GM12873 (cell line): ENCODE results near the gene YPEL5.

Source experiments
- TF ChIP-seq, protein P1 (sequence below): IDR thresholded peaks from 2 replicates; pipeline ENCODE4 v1.5.1; 2012; ENCODE audit warnings: low read depth, mild to moderate bottlenecking, moderate library complexity, low read length, control low read depth; ENCODE audit not compliant: insufficient read depth; ENCODE audit errors: missing control alignments

Gene YPEL5

GRCh38 chr2:30179536-30179935, 32.7 kb downstream of the YPEL5 start:
- TF ChIP-seq, protein P1, sequence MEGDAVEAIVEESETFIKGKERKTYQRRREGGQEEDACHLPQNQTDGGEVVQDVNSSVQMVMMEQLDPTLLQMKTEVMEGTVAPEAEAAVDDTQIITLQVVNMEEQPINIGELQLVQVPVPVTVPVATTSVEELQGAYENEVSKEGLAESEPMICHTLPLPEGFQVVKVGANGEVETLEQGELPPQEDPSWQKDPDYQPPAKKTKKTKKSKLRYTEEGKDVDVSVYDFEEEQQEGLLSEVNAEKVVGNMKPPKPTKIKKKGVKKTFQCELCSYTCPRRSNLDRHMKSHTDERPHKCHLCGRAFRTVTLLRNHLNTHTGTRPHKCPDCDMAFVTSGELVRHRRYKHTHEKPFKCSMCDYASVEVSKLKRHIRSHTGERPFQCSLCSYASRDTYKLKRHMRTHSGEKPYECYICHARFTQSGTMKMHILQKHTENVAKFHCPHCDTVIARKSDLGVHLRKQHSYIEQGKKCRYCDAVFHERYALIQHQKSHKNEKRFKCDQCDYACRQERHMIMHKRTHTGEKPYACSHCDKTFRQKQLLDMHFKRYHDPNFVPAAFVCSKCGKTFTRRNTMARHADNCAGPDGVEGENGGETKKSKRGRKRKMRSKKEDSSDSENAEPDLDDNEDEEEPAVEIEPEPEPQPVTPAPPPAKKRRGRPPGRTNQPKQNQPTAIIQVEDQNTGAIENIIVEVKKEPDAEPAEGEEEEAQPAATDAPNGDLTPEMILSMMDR = no peak

DNA sequence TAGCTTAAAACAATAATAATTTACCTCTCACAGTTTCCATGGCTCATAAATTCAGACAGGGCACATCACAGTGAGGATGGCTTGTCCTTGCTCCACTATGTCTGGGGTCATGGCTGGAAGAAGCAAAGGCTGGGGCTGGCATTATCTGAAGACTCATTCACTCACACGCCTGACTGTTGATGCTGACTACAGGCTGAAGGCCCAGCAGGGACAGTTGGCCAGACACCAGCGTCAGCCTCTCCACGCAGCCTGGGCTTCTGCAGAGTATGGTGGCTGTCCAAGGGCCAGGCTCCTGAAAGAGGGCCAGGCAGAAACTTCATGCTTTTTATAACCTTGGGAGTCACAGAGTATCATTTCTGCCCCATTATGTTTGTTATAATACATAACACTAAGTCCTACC, 33.4 kb downstream of the YPEL5 start:
- TF ChIP-seq, protein P1 = no peak

GRCh38 chr2:30181176-30181575, 34.4 kb downstream of the YPEL5 start:
- TF ChIP-seq, protein P1 = no peak

GRCh38 chr2:30184035-30184434, 37.2 kb downstream of the YPEL5 start:
- TF ChIP-seq, protein P1 = no peak

DNA sequence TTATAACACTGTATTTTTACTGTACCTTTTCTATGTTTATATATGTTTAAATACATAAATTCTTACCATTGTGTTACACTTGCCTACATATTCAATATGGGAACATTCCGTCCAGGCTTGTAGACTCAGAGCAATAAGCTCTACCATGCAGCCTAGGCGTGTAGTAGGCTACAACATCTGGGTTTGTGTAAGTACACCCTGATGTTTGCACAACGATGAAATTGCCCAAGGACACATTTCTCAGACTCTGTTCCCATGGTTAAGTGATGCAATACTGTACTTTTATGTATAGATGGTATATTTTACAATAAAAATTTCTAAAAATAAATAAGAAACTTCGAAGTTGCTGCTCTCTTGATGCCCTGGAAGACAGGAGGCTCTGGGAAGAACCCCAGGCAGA, 38.4 kb downstream of the YPEL5 start:
- TF ChIP-seq, protein P1 = no peak

- TF ChIP-seq, protein P1 = no peak
Measured at GRCh38 chr2:30188292-30188691, 41.5 kb downstream of the YPEL5 start.

GRCh38 chr2:30190637-30191036, 43.8 kb downstream of the YPEL5 start:
- TF ChIP-seq, protein P1 = no peak
